ENCODE results near the gene LRRC37A3.

DNA sequence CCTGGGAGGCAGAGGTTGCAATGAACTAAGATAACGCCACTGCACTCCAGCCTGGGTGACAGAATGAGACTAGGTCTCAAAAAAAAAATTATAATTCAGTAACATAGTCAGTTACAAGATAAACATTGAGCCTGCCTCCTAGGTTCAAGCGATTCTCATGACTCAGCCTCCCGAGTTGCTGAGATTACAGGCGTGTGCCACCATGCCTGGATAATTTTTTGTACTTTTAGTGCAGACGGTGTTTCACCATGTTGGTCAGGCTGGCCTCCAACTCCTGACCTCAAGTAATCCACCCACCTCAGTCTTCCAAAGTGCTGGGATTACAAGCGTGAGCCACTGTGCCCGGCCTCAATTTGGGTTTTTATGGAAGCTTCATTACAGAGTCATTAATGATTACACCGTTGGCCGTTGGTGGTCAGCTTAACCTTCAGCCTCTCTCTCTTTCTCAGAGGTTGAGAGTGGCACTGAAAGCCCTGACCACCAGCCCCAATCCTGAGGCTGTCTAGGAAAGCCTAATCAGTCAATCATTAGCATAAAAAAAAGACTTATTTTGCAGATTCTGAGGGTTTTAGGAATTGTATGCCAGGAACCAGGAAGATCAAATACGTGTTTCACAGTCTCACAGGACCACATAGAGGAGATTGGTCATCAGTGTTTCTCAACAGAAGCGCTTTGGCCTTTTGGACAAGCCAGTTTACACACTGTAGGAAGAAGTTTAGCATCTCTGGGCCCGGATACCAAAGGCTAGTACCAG is 1.3 kb upstream of the LRRC37A3 start:
- TF ChIP-seq FOXM1 (IDR thresholded peaks at IDR 0.05; ENCODE audit: borderline replicate concordance) (no peak), BHLHE40 (IDR thresholded peaks at IDR 0.05; ENCODE audit: borderline replicate concordance) (no peak)

All from HEK293T (cell line).